Hematopoietic multipotent progenitor cell treated with erythropoietin and hydrocortisone succinate and interleukin-3 and kit ligand, for 15 days (in vitro differentiated cells): ENCODE data around the gene SERP1.
"Not testable (repeated sequence)": the region's sequence is repeated elsewhere in the genome, so short reads cannot be mapped to it uniquely, and the experiment has no call there.

Experiments used
- DNase-seq: peaks from one replicate; pipeline ENCODE4 v3.0.0-alpha.2; 2015; ENCODE audit warnings: low spot score

Gene SERP1

DNA sequence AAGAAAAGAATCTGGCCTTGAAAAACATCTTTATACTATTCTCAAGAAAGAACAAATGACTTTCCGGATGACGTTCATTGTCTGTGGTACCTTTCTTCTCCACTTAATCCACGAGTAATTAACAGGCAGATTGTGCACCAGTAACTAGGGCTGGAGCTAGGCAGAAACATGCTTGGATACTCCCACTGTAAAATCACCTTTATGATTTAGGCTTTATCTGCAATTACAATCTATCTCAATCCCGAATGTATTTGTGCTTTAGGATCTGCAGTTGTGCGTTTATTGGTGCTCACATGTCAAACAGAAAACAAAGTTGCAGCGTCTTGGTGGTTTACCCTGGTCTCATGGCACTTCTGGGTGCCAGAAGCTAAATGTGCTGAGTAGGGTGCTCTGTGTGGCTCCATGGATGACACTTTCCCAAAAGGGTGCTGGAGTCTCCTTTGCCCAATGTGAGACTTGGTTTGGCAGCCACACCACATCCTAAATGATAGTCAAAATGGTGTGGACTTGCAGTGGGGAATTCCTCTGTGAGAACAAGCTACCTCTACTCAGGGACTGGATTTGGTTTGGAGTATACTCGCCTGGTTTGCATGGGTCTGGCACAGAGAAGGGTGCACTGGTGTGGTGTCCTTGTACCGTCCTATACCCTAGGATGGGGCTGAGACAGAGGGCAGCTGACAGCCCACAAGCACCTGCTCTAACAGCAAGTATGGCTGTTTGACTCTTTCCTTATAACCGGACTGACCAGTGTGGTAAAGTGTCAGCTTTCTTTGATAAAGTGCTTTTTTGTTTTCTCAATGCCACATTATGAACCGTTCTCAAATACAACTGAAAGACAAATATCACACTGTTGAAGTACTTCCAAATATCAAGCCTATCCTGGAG, 7.7 kb downstream of the SERP1 start:
- no peak for DNase-seq

DNA sequence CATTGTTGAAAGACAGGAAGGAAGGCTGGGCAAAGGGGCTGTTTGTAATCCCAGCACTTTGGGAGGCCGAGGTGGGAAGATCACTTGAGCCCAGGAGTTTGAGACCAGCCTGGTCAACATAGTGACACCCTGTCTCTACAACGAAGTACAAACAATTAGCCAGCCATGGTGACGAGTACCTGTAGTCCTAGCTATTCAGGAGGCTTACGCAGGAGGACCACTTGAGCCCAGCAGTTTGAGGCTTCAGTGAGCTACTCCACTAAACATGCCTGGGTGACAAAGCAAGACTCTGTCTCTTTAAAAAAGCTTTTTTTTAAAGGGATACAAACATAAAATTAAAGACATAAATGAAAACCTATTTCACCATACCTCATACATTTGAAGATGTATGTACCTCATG, 11.1 kb downstream of the SERP1 start:
- no peak for DNase-seq

DNA sequence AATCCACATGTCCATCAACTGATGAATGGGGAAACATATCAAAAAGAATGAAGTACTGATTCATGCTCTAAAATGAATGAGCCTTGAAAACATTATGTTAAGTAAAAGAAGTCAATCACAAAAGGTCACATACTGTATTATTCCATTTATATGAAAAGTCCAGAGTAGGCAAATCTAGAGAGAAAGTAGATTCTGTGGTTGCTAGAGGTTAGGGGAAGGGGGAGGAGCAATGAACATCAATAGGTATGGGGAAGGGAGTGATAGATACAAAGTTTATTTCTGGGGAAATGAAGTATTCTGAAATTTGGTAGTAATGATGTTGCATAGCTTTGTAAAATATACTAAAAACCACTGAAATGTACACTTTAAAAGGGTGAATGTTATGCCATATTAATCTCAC, 14.5 kb downstream of the SERP1 start:
- no peak for DNase-seq

DNA sequence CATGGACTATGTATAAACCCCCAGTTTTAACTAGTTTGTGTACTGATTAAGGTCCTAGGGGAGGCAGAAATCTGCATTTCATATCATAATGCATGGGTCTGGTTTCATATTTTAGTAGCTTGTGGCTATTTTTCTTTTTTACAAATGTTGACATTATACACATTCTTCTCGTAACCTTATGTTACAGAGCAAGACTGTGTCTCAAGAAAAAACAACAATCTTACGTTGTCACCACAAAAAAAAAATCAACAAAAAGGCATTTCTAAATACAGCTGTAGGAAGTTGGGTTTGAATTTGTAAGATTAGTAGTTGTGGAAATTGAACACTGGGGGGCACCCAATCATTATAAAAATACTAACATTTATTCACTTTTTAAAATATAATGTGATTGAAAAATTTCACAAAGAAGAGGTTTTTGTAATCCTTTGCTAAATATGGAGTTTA, 17.9 kb downstream of the SERP1 start:
- DNase-seq = peak; percentile 58

DNA sequence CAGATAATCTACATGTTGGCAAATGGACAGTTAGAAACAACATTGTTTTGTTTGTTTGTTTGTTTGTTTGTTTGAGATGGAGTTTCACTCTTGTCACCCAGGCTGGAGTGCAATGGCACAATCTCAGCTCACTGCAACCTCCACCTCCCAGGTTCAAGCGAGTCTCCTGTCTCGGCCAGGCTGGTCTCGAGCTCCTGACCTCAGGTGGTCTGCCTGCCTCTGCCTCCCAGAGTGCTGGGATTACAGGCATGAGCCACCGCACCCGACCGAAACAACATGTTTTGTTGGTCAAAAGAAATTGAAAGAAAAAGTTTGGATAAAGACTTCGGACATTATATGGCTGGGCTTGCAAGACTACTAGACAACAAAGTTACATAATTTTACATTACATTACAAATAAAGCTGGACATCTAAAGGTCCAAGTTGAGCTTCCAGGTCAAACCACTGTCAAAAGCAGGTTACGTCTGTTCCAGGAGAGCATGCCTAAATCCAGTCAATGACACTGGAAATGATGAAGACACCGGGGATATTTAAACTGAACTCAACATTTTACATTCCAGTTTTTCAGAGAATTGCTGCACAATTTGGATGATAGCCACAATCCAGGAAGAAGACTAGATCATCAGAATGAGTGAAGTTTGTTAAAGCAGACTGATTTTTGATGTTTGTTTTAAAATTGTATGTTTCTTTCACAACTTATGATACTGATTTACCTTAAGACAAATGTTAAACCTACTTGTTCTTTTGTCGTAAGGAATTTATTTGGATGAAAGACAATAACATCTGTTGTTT, 18.6 kb downstream of the SERP1 start:
- no peak for DNase-seq

DNA sequence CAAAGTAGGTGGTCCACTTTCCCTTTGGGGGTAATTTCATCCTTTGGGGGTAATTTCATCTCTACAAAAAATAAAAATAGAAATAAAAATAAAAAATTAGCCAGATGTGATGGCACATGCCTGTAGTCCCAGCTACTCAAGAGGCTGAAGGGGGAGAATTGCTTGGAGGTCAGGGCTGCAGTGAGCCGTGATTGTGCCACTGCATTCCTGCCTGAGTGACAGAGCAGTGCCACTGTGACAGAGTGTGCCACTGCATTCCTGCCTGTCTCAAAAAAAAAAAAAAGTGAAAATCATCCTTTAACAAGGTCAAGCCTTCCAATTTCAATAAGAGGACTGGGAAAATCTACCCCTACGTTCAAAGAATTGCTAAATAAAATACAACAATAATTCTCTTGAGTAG, 22.8 kb downstream of the SERP1 start:
- no peak for DNase-seq

DNA sequence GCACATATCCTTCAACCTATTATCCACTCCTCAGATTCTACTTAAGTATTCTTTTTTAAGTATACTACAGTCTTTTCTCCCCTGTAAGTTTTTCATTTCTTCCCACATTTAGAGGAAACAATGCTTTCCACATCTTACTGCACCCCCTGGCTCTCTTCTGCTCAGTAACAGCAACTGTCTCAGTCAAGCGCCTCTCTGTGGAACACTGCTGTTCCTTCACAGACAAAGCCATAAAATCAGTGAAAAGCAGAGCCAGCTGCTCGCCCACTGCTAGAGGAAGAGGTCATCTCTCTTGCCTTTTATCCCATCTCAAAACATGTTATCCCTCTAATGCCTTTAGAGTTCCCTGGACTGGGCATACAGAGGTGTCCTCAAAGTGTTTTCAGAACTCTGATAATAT, 24.8 kb downstream of the SERP1 start:
- no peak for DNase-seq

DNA sequence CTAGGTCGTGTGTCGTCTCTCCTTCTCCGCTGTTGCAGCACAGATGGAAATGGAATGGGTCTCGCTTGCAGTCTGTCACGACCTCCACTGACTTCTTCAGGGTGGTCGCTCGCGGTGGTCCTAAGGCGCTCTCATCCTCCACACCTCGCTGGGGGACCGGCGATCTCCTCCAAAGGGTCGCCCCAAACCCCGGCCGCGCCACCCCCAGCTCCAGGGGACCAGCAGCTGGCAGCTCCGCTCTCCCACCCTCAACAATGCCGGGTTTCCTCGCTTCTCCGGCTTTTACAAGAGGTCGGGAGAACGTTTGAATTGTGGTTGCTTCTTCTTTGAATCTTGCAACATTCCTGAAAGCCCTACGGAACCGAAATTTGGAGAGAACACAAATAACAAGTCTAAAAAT, 25.9 kb downstream of the SERP1 start:
- DNase-seq = no peak

DNA sequence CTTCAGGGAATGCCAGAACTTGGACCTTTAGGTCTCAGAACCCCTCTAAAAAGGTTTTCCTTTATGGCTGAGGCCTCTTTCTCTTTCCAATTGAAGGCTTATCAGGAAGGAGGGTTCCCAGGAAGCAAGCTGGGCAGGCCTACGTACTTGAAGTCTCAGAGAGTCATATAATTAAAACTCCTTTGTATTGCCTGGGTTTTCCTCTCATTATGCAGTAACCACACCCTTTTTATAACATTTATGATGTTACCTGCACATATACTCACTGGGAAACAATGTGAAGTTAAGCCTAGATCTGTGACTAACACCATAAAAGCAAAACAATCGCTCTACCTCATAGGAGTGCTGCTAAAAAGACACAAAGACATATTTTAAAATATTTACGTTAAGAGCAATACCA, 27.3 kb downstream of the SERP1 start:
- no peak for DNase-seq

DNA sequence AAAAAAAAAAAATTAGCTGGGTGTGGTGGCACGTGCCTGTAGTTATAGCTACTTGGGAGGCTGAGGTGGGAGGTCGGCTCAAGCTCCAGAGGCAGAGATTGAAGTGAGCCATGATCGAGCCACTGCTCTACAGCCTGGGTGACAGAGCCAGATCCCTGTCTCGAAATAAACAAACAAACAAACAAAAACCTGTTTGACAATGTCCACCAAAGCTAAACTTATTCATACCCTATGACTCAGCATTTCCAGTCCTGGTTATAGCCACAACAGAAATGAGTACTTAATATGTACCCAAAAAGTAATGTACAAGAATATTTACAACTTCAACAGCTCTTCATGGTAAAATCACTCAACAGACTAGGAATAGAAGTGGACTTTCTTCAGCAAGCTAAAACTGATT, 31.1 kb downstream of the SERP1 start:
- DNase-seq = no peak

DNA sequence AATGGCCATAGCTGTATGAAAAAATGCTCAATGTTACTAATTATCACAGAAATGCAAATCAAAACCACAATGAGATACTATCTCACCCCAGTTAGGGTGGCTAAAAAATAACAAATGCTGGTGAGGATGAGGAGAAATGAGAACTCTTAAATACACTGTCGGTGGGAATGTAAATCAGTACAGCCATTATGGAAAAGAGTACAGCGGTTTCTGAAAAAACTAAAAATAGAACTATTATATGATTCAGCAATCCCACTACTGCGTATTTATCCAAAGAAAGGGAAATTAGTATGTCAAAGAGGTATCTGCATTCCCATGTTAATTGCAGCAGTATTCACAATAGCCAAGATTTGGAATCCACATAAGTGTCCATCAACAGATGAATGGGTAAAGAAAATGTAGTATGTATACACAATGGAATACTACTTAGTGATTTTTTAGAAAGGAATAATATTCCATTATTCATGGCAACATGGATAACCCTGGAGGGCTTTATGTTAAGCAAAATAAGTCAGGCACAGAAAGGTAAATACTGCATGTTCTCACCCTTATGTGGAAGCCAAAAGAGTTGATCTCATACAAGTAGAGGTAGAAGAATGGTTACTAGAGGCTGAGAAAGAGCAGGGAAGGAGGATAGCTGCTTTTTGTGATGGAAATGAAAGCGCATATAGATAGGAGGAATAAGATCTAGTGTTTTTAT, 35.0 kb downstream of the SERP1 start:
- no peak for DNase-seq

DNA sequence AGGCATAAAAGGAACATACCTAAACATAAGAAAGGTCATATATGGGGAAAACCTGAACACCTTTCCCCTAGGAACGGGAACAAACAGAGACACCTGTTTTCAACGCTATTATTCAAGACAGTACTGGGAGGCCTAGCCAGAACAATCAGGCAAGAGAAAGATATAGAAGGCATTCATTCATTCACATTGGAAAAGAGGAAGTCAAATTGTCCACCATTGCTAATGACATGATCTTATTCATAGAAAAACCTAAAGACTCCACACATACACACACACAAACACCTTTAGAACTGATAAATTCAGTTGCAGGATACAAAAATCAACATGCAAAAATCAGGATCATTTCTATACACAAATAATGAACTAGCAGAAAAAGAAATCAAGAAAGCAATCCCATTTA, 36.5 kb downstream of the SERP1 start:
- no peak for DNase-seq

DNA sequence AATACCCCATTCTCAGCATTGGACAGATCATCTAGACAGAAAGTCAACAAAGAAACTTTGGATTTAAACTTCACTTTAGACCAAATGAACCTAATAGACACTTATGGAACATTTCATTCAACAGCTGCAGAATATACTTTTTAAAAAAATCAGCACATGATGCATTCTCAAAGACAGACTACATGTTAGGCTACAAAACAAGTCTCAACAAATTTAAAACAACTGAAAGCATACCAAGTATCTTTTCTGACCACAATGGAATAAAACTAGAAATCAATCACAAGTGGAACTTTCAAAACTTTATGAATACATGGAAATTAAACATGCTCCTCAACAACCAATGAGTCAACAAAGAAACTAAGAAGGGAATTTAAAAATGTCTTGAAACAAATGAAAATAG, 37.9 kb downstream of the SERP1 start:
- DNase-seq = no peak

DNA sequence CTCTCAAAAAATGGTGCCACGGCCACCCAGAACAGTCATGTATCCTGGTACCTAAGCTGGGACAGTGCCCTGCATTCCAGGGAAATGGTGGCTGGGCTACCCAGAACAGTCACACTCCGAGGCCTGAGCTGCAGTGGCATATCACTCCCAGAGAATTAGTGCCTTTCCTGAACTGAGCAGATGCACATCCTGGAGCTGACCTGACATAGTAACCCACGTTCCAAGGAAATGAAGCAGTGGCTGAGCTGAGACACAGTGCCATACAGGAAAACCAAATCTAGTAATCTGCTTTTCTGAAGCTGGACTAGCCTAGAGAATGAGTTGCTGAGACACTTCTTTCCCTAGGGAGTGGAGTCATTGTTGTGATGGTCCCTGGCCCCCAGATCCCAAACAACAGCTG, 41.8 kb downstream of the SERP1 start:
- no peak for DNase-seq

DNA sequence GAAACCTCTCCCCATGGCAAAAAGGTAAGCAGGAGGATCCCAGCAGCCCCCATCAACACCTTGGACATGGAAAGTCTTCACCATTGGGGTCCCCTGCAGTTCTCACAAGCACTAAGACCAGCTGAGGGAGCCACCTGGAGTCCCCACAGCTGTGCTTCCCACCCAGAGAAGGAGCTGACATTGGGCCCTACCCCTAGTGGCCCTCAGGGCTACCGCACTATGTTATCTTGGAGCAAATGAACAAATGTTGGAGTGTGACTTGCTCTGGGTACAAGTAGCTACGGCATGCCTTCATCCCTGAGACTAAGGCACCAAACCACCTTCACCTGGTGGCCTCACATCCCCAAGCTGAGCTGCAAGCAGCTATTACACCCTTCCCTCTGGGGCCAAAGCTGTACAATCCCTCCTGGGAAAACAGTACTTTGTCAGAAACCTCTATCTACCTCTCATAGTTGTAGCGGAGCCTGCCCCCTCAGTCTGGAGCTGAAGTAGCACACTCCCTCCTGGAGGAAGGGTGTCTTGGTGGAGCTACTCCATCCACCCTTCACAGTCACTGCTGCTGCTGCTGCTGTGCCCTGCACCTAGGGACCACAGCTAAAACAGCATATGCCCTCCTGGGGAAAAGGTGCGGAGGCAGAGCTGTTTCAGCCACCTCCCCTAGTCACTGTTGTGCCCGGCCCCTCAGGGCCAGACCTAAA, 42.7 kb downstream of the SERP1 start:
- no peak for DNase-seq

DNA sequence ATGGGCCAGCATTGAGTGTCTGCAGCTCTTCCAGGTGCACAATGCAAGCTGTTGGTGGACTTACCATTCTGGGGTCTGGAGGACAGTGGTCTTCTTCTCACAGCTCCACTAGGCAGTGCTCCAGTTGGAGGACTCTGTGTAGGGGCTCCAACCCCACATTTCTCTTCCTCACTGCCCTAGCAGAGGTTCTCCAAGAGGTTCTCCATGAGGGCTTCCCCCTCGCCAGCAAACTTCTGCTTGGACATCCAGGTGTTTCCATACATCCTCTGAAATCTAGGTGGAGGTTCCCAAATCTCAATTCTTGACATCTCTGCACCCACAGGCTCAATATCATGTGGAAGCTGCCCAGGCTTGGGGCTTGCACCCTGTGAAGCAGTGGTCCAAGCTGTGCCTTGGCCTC, 45.3 kb downstream of the SERP1 start:
- not testable (repeated sequence) for DNase-seq

DNA sequence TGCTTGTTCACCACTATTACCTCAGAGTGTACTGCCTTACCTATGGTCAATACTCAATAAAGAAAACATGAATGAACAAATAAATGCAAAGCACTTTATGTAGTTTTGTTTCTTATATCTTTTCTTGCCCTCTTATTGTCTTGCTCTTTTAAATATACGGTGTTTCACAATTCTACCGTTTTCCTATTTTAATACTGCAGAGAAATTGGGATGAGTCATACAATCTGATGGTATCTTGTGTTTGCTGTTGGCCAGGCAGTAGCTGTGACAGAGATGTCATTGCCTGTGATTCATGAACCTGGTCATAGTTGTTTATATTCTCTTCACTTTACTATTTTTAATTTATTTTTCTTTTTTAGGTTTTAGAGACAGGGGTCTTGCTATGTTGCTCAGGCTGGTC, 48.3 kb downstream of the SERP1 start:
- peak; percentile 10 for DNase-seq

DNA sequence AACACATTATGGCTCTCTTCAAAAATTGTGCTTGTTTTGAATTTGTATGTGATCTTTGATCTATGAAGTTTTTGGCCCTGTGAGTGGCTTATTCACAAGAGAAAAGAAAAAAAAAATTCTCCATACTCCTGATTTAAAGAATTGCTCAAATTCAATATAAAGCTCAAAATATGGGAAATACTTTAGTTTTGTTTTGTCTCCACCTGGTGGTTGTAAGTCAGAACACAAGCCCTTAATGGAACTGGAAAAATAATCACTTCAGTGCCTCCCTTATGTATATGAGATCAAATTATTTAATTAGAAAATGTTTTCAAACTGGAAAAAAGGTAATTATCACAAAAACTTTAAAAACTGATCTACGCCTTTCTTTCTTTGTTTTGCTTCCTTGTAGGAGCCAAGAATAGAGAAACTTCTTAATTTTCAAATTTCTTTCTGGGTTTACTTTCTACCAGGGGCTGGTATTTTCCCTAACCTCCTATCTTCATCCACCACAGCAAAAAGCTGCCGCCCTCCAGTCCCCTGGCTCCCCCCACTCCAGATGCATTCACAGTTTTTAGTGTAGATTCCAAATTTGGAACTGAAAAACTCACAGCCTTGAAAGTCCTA, 50.6 kb downstream of the SERP1 start:
- peak; percentile 81 for DNase-seq

DNA sequence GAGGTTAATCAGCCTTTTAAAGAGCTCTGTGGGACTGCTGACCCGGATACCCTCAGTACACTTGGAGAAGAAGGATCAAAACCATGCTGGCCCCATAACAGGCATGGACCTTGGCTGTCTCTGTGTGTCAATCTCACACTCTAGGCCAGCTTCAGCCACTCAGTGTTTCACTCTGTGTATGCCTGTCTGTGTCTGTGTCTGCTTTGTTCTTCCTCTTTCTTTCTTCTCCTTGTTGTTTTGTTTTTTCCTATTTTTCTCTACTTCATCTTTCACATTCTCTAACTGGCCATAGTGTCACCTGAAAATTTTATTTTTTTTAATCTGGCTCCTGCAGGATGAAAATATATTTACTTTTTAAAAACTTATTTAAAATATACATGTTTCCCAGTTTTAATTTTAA, 51.1 kb downstream of the SERP1 start:
- DNase-seq = no peak

DNA sequence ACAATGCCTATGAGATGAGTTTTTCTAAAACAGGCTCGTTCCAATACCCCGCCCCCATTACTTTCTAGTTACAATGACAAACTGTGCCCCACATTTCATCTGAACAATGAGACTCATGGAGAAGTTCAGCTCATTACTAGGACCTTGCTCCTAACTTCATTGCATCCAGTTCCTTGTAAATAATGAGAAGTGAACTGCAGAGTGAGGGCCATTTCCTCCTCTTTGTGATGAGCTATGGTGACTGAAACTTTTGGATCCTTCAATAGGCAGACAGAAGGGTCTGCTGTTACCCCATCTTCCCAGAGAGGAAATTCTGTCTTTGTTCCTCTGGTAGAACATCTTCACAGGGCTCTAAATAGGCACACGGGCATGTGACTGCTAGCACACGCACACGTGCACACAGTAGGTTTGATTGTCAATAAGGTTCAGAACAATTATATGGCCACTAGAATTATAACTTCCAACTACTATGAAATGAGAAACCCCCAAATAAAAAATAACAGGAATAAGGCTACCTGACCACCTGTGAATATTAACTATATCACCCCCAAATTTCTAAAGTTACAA, 51.8 kb downstream of the SERP1 start:
- DNase-seq = no peak
